ENCODE results near the gene PLAGL2.
A peak's percentile ranks its signal among the peaks of the same experiment; 100 is the strongest.
"Not testable (repeated sequence)": the region's sequence is repeated elsewhere in the genome, so short reads cannot be mapped to it uniquely, and the experiment has no call there.

Gene PLAGL2

GRCh38 chr20:32179515-32179914 lies 28.0 kb downstream of the PLAGL2 start:
- no peak for DNase-seq

DNA sequence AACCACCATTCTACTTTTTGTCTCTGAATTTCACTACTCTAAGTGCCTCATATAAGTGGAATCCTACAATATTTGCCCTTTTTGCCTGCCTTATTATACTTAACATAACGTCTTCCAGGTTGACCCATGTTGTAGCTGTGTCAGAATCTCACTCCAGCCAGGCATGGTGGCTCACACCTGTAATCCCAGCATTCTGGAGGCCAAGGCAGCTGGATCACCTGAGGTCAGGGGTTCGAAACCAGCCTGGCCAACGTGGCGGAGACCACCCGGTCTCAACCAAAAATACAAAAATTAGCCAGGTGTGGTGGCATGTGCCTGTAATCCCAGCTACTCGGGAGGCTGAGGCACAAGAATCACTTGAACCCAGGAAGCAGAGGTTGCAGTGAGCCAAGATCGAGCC lies 29.8 kb downstream of the PLAGL2 start:
- not testable (repeated sequence) for DNase-seq

GRCh38 chr20:32168184-32168910 lies 39.2 kb downstream of the PLAGL2 start:
- DNase-seq, result no peak

DNA sequence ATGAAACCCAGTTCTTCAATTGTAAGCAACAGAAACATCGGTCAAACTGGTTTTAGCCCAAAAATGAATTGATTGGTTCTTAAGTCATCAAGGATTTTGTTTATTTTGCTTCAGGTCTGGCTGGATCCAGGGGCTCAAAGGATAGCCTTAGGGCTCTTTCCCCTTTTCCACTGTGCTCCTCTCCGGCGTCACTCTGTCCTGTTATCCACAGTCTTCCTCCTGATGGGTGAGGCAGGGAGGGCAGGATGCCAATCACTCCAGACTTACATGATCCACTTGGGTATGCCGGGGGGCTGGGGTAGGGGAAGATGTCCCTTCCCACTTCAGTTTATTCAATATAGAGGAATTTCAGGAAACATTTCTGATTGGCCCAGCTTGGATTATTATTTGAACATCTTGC lies 40.0 kb downstream of the PLAGL2 start:
- no peak for DNase-seq

GRCh38 chr20:32165836-32166545 lies 41.6 kb downstream of the PLAGL2 start:
- no peak for DNase-seq

- DNase-seq, result no peak
These were observed 42.4 kb downstream of the PLAGL2 start for GRCh38 chr20:32164984-32165735.

DNA sequence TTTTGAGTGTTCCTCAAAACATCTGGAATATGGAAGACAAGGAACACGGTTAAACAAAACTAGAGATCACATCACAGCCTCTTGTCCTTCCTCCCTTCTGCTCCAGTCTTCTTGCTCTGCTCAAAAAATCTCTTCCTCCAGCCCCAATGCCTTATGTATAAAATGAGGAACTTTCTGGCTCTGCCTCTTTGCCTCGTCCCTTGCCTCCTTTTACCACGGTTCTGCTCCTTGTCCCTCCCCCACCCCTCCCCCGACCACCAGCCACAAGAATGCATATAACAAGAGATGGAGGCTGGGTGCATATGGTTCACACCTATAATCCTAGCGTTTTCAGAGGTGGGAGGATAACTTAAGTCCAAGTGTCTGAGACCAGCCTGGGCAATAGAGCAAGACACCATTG lies 43.6 kb downstream of the PLAGL2 start:
- no peak for DNase-seq

- no peak for DNase-seq
These were observed 45.2 kb downstream of the PLAGL2 start for GRCh38 chr20:32162351-32162750.

GRCh38 chr20:32160341-32160740 lies 47.2 kb downstream of the PLAGL2 start:
- DNase-seq, result no peak

- DNase-seq, result no peak
These were observed 47.7 kb downstream of the PLAGL2 start for GRCh38 chr20:32159766-32160221.

DNA sequence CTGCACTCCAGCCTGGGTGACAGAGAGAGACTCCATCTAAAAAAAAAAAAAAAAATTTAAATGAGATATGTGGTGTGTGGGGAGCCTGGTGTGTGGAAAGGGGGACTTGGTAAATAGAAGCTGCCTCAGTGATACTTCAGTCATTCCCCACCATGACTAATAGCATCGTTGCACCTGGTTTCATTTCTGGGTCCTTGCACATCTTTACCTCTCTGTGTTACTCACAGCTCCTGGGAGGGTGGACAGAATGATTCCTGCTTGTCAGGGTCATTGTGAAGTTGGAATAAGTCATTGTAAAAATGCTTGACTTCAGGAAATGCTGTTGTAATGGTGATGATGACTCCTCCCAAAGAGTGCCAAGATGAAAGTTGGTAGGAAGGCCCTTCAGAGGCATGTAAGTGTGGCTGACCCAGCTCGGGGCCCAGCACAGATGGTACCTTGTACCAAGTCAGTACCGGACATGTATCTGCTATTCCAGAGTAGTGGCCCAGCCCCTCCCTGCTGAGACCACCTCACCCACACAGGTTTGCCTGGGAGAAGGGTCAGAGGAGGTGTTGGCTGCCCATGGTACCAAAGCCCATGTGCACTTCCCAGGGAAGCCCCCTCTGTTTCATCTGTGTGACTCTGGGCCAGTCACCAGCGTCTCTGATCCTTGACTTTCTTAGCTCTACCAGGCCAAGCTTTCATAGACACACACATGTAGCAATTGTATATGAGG lies 48.4 kb downstream of the PLAGL2 start:
- no peak for DNase-seq

DNA sequence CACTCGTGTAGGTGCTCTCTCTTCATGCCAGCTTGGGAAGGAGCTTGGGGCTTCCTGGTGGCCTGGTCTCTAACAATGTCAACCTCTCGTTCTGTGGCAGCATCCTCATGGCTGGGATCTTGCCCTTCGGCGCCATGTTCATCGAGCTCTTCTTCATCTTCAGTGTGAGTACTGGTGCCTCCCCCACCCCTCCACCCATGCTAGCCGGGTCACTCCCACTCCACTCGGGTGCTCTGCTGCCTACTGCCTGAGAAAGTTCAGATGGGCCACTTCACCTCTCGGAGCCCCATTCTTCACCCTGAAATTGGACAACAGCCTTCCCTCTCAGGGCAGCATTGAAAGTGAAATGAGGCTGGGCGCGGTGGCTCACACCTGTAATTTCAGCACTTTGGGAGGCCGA lies 49.2 kb downstream of the PLAGL2 start:
- no peak for DNase-seq

DNA sequence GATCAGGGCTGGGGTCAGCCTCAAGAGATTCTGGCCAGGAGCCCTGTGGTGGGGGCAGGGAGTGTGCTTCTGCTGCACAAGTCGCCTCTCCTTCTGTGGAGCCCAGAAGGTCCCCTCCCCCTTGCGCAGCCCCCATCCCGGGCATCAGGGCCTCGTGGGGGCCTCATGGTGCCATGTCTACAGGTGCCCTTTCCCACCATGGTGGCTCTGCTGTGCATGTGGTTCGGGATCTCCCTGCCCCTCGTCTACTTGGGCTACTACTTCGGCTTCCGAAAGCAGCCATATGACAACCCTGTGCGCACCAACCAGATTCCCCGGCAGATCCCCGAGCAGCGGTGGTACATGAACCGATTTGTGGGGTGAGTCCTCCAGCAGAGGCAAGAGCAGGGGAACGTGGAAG lies 49.9 kb downstream of the PLAGL2 start:
- no peak for DNase-seq

DNA sequence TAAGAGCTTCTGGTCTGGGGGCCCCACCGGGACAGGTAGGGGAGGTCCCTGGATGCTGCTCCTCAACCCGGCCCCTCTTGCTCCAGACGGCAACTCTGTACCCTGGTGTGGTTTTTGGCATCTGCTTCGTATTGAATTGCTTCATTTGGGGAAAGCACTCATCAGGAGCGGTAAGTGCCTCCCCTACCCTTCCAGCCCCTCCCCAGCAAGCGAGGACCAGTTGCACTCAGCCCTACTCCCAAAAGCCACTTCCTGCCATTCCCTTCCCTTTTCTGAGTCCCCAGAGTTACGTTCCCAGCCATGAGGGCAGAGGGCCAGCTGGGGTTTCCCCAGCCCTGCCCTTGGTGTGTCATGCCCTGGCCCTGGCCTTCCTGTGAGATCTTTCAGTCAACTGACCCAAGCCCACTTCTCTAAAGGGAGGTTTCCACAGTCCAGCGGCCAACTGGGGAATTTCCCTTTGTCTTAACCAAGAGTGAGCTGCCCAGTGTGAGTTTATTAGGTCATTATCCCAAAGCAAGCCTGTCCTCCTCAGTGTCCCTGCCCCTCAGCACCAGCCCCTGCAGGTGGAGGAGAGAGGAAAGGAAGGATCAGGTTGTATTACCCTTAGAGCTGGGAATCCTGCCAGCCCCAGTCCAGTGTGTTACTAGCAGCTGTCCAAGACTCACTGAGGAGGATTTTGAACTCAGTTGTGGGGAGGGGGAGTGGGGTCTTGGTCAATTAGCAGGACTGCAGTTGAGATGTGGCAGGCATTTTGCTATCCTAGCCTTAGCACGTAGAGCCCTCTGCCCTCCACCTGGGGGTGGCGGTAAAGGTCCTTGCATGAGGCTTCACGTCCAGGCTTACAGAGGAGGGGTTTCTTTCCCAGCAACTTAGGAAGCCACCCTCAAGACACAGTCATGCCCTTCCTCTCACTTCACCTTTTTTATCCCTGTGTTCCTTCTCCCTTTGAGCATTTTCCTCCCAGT lies 52.2 kb downstream of the PLAGL2 start:
- peak; percentile 82 for DNase-seq

- no peak for DNase-seq
These were observed 53.8 kb downstream of the PLAGL2 start for GRCh38 chr20:32153771-32154170.

GRCh38 chr20:32153156-32153665 lies 54.3 kb downstream of the PLAGL2 start:
- DNase-seq, result no peak

DNA sequence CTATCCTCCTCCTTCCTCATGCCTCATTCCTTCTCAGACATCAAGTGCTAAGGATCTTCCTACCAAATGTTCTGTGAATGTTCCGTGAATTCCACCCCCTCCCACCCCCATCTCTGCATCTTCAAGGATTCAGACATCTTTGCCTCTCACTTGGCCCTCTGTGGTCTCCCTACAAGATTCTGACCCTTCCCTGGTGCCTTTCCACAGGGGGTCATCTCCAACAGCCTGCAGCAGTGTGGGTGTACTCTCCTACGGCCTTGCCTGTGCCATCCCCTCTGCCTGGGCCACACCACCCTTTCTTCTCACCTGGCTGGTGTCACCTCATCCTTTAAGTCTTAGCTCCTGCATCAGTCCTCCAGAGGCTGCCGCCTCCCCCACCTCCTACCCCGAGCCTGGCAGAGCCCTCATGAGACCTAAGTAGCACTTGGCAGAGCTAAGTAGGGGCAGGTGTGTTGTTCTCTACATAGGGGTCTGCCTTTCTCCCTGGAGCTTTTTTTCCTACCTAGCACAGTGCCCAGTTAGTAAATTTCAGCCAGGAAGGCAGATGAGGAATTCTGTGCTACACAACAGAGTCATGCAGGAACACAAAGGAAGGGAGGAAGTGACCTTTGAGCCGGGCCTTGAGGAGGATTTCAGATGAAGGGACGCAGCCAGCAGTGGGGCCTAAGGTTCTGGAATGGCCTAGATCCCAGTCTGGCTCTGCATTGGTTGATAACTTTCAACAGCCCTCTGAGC lies 55.0 kb downstream of the PLAGL2 start:
- DNase-seq, result no peak

GRCh38 chr20:32150291-32150848 lies 57.2 kb downstream of the PLAGL2 start:
- no peak for DNase-seq

- DNase-seq, result no peak
These were observed 57.9 kb downstream of the PLAGL2 start for GRCh38 chr20:32149566-32150170.
